Measurements from ENCODE around the gene POLR3H. TPM values are rescaled to one million over a fixed set of nuclear protein-coding genes. Genes with fewer than 3 reads are reported as not detected.
A peak's percentile ranks its signal among the peaks of the same experiment; 100 is the strongest.

POLR3H gene
- total and polyA plus RNA-seq, 2 donors (not counting 1 experiment from before 2014, with no cell fraction given), result 12.4 to 32.1 TPM

GRCh38 chr22:41526830-41527799, 17.2 kb downstream of the POLR3H start:
- Histone ChIP-seq H4K20me1 (ENCODE audit: control insufficient read depth, insufficient read depth, low read length, poor library complexity, severe bottlenecking) (peaks cover 30% of the 10 kb centered on the region), H2AFZ (ENCODE audit: insufficient read depth, low read depth, low read length, poor library complexity, severe bottlenecking) (no peak overlapping the region), H3K79me2 (ENCODE audit: control insufficient read depth, insufficient read depth, low read length) (no peaks in the 10 kb centered on the region), H3K9me3 (ENCODE audit: control extremely low read depth in 1 of 3, control insufficient read depth in 2 of 3, insufficient read depth in 1 of 3, low read length in 2 of 3) (no peaks in the 10 kb centered on the region), H3K4me3 (ENCODE audit: control extremely low read depth in 1 of 5, extremely low read depth in 1 of 5, insufficient read depth in 1 of 5, low read depth in 2 of 5, low read length in 4 of 5) (no peak overlapping the region), H3K4me1 (ENCODE audit: control insufficient read depth in 2 of 2, insufficient read depth in 2 of 2, low read length in 2 of 2) (peaks cover 7 to 12% of the 10 kb centered on the region in 2 donors), H3K27ac (ENCODE audit: low read length in 2 of 2) (no peak overlapping the region), H3K4me2 (replicated peaks; ENCODE audit: low read depth, low read length, poor library complexity, severe bottlenecking) (no peak overlapping the region), H3K36me3 (replicated peaks in 1 of 2; ENCODE audit: control extremely low read depth in 1 of 2, control insufficient read depth in 1 of 2, extremely low read depth in 1 of 2, insufficient read depth in 2 of 2, low read length in 1 of 2) (peaks cover 0 to 81% of the 10 kb centered on the region in 2 experiments), H3K9ac (ENCODE audit: low read length) (no peak overlapping the region), H3K27me3 (replicated peaks in 1 of 4; ENCODE audit: control extremely low read depth in 1 of 4, control insufficient read depth in 3 of 4, insufficient read depth in 4 of 4, low read length in 3 of 4) (no peaks in the 10 kb centered on the region)
- DNase-seq (peak; percentile 78), ATAC-seq (ENCODE audit: low read depth) (peak; percentile 81)
- Mint-ChIP-seq H3K27me3 (no peaks in the 10 kb centered on the region), H3K4me1 (peaks cover 15% of the 10 kb centered on the region), H3K9me3 (ENCODE audit: insufficient read depth) (no peaks in the 10 kb centered on the region), H3K27ac (peak overlapping the region; percentile 74), H3K4me3 (no peak overlapping the region)
- CTCF ChIA-PET, result interaction anchor here (0.6 to 13.2 kb wide), 30 partner anchors 10 to 605 kb away, joined by 3 to 228 read pairs (median 4); partner anchors contain the start of genes ACO2, DESI1, PHF5A and PMM1
- intact Hi-C loops (cut with micrococcal nuclease), result loop anchor here (1.0 kb wide), 1 partner anchor 124 kb away; no protein-coding TSS in a partner anchor
- POLR2A ChIA-PET, result interaction anchor here (0.6 to 1.9 kb wide), 2 partner anchors 123 to 146 kb away, joined by 3 to 6 read pairs; partner anchors contain the start of gene TEF
- TF ChIP-seq EZH2 (IDR thresholded peaks at IDR 0.05; ENCODE audit: borderline replicate concordance, insufficient read depth, low read depth, low read length, poor library complexity, severe bottlenecking), result no peak
- TF ChIP-seq, protein P1, sequence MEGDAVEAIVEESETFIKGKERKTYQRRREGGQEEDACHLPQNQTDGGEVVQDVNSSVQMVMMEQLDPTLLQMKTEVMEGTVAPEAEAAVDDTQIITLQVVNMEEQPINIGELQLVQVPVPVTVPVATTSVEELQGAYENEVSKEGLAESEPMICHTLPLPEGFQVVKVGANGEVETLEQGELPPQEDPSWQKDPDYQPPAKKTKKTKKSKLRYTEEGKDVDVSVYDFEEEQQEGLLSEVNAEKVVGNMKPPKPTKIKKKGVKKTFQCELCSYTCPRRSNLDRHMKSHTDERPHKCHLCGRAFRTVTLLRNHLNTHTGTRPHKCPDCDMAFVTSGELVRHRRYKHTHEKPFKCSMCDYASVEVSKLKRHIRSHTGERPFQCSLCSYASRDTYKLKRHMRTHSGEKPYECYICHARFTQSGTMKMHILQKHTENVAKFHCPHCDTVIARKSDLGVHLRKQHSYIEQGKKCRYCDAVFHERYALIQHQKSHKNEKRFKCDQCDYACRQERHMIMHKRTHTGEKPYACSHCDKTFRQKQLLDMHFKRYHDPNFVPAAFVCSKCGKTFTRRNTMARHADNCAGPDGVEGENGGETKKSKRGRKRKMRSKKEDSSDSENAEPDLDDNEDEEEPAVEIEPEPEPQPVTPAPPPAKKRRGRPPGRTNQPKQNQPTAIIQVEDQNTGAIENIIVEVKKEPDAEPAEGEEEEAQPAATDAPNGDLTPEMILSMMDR (IDR thresholded peaks at IDR 0.05), result peak; percentile 90
- 88% methylated on average over 29 of the region's 32 CpGs for WGBS (ENCODE audit: insufficient coverage)

Measured in B cell (primary cell).